ENCODE results near the gene S100A11. TPM values are rescaled to one million over a fixed set of nuclear protein-coding genes. Genes with fewer than 3 reads are reported as not detected.

Gene S100A11
- polyA plus RNA-seq, 1 experiment = 1,269 TPM

GRCh38 chr1:152047730-152048415 is 11.1 kb upstream of the S100A11 start:
- Histone ChIP-seq H3K36me3 (ENCODE audit: control insufficient read depth, insufficient read depth, low read length) (no peaks in the 10 kb centered on the region), H3K4me3 (ENCODE audit: low read depth, low read length) (peak overlapping the region; percentile 13; the same call in 1 of the 2 replicates), H3K27me3 (ENCODE audit: control insufficient read depth, insufficient read depth, low read length) (peaks cover 2% of the 10 kb centered on the region; the same call in 1 of the 2 replicates)
- peak; percentile 99 for DNase-seq (ENCODE audit: low read depth)
- POLR2A ChIA-PET = interaction anchor here (2.0 kb wide), 1 partner anchor 11 kb away, joined by 12 read pairs; the partner anchor contains the start of gene S100A11
- CTCF ChIA-PET = interaction anchor here (0.7 to 7.2 kb wide), 9 partner anchors 11 to 411 kb away, joined by 3 to 68 read pairs (median 5); partner anchors contain the start of gene S100A11
- peak; percentile 74 for TF ChIP-seq CTCF (IDR thresholded peaks at IDR 0.05; ENCODE audit: insufficient read depth, low read depth, low read length)

GRCh38 chr1:152047413-152047729 is 10.6 kb upstream of the S100A11 start:
- ChIA-PET CTCF (interaction anchor here (1.0 to 7.2 kb wide), 7 partner anchors 10 to 409 kb away, joined by 3 to 68 read pairs (median 5); partner anchors contain the start of gene S100A11), POLR2A (interaction anchor here (2.0 kb wide), 1 partner anchor 11 kb away, joined by 12 read pairs; the partner anchor contains the start of gene S100A11)
- Histone ChIP-seq H3K27me3 (ENCODE audit: control insufficient read depth, insufficient read depth, low read length) (no peaks in the 10 kb centered on the region), H3K36me3 (ENCODE audit: control insufficient read depth, insufficient read depth, low read length) (no peaks in the 10 kb centered on the region), H3K4me3 (ENCODE audit: low read depth, low read length) (peak overlapping the region; percentile 8)
- no peak for DNase-seq (ENCODE audit: low read depth)
- TF ChIP-seq CTCF (IDR thresholded peaks at IDR 0.05; ENCODE audit: insufficient read depth, low read depth, low read length) = no peak

GRCh38 chr1:152044386-152044785 is 7.6 kb upstream of the S100A11 start:
- H3K27me3 ChIP-seq (ENCODE audit: control insufficient read depth, insufficient read depth, low read length) = peaks cover 8% of the 10 kb centered on the region
- TF ChIP-seq CTCF (IDR thresholded peaks at IDR 0.05; ENCODE audit: insufficient read depth, low read depth, low read length) = no peak
- H3K4me3 ChIP-seq (ENCODE audit: low read depth, low read length) = no peak overlapping the region
- ChIA-PET CTCF (interaction anchor here (1.3 to 7.2 kb wide), 2 partner anchors 7 to 9 kb away, joined by 3 to 61 read pairs; partner anchors contain the start of gene S100A11), POLR2A (no interaction called here)
- no peak for DNase-seq (ENCODE audit: low read depth)
- H3K36me3 ChIP-seq (ENCODE audit: control insufficient read depth, insufficient read depth, low read length) = no peaks in the 10 kb centered on the region

- Histone ChIP-seq H3K36me3 (ENCODE audit: control insufficient read depth, insufficient read depth, low read length) (no peaks in the 10 kb centered on the region), H3K27me3 (ENCODE audit: control insufficient read depth, insufficient read depth, low read length) (peaks cover 8% of the 10 kb centered on the region), H3K4me3 (ENCODE audit: low read depth, low read length) (no peak overlapping the region)
- ChIA-PET CTCF (interaction anchor here (1.3 kb wide), 1 partner anchor 9 kb away, joined by 3 read pairs; no protein-coding TSS in a partner anchor), POLR2A (no interaction called here)
- no peak for TF ChIP-seq CTCF (IDR thresholded peaks at IDR 0.05; ENCODE audit: insufficient read depth, low read depth, low read length)
- no peak for DNase-seq (ENCODE audit: low read depth)
Measured at GRCh38 chr1:152043870-152044269, 7.1 kb upstream of the S100A11 start.

- H3K4me3 ChIP-seq (ENCODE audit: low read depth, low read length) = no peak overlapping the region
- no peak for DNase-seq (ENCODE audit: low read depth)
- TF ChIP-seq CTCF (IDR thresholded peaks at IDR 0.05; ENCODE audit: insufficient read depth, low read depth, low read length) = no peak
- POLR2A ChIA-PET = no interaction called here
- CTCF ChIA-PET = interaction anchor here (0.6 to 1.2 kb wide), 2 partner anchors 9 to 11 kb away, joined by 3 read pairs; no protein-coding TSS in a partner anchor
- no peaks in the 10 kb centered on the region for H3K36me3 ChIP-seq (ENCODE audit: control insufficient read depth, insufficient read depth, low read length)
- H3K27me3 ChIP-seq (ENCODE audit: control insufficient read depth, insufficient read depth, low read length) = peaks cover 8% of the 10 kb centered on the region
Measured at GRCh38 chr1:152042030-152042429, 5.2 kb upstream of the S100A11 start.

Measured in BJ (cell line).